Neuronal stem cell (in vitro differentiated cells): ENCODE measurements around the gene VPS35L.
"Not testable (repeated sequence)": the region's sequence is repeated elsewhere in the genome, so short reads cannot be mapped to it uniquely, and the experiment has no call there.

Experiments used
- DNase-seq: peaks from one replicate; pipeline ENCODE4 v3.0.0-alpha.2; 2013; ENCODE audit warnings: low spot score
- H2AFZ ChIP-seq: one replicate; pipeline ENCODE4 v1.6.1; 2013; ENCODE audit warnings: mild to moderate bottlenecking, low read length, inconsistent platforms
- H2AK5ac ChIP-seq: 2 replicates; pipeline ENCODE4 v1.6.1; 2013; ENCODE audit warnings: low read depth, mild to moderate bottlenecking, inconsistent platforms, low read length, moderate library complexity, mixed read lengths
- H2BK120ac ChIP-seq: 2 replicates; pipeline ENCODE4 v1.6.1; 2013; ENCODE audit warnings: low read depth, mild to moderate bottlenecking, inconsistent platforms, low read length, moderate library complexity, mixed read lengths
- H2BK12ac ChIP-seq: one replicate; pipeline ENCODE4 v1.6.1; 2013; ENCODE audit warnings: low read length, inconsistent platforms
- H2BK15ac ChIP-seq: 2 replicates; pipeline ENCODE4 v1.6.1; 2013; ENCODE audit warnings: mild to moderate bottlenecking, low read length, inconsistent platforms, mixed read lengths
- H2BK5ac ChIP-seq: one replicate; pipeline ENCODE4 v1.6.1; 2013; ENCODE audit warnings: inconsistent platforms, mild to moderate bottlenecking, low read length, moderate library complexity
- H3K14ac ChIP-seq: one replicate; pipeline ENCODE4 v1.6.1; 2013; ENCODE audit warnings: low read length, inconsistent platforms
- H3K18ac ChIP-seq: 2 replicates; pipeline ENCODE4 v1.6.1; 2013; ENCODE audit warnings: low read length, inconsistent platforms
- H3K23ac ChIP-seq: 2 replicates; pipeline ENCODE4 v1.6.1; 2013; ENCODE audit warnings: low read depth, mild to moderate bottlenecking, mixed read lengths, low read length, inconsistent platforms; ENCODE audit not compliant: poor library complexity
- H3K27ac ChIP-seq: replicated peaks from 3 replicates; pipeline ENCODE4 v1.5.1; 2013; ENCODE audit warnings: low read length, inconsistent platforms
- H3K27me3 ChIP-seq, 3 experiments: 2 replicates each; pipeline ENCODE4 v1.6.1; 2013; ENCODE audit warnings: low read length in 3 of 3, mild to moderate bottlenecking in 2 of 3, inconsistent platforms in 1 of 3, low read depth in 1 of 3, mixed read lengths in 1 of 3, moderate library complexity in 1 of 3; ENCODE audit not compliant: control insufficient read depth in 3 of 3, insufficient read depth in 3 of 3
- H3K36me3 ChIP-seq, 2 donors: replicated peaks in 1 of 2; 2 replicates each; pipeline ENCODE4 v1.6.1; 2013; ENCODE audit warnings: low read length in 2 of 2; ENCODE audit not compliant: control insufficient read depth in 2 of 2, insufficient read depth in 2 of 2
- H3K4ac ChIP-seq: 2 replicates; pipeline ENCODE4 v1.6.1; 2013; ENCODE audit warnings: inconsistent platforms, mild to moderate bottlenecking, low read length, moderate library complexity
- H3K4me1 ChIP-seq, 2 donors: 1 replicate in 1 of 2; 2 replicates in 1 of 2; pipeline ENCODE4 v1.6.1; 2013; ENCODE audit warnings: low read length in 2 of 2, low read depth in 1 of 2; ENCODE audit not compliant: control insufficient read depth in 2 of 2, insufficient read depth in 1 of 2
- H3K4me2 ChIP-seq: one replicate; pipeline ENCODE4 v1.6.1; 2013; ENCODE audit warnings: mild to moderate bottlenecking, low read length, inconsistent platforms; ENCODE audit not compliant: insufficient read depth, poor library complexity, severe bottlenecking
- H3K4me3 ChIP-seq, 2 donors: 2 replicates each; pipeline ENCODE4 v1.5.1; 2013; ENCODE audit warnings: low read length in 2 of 2, mild to moderate bottlenecking in 2 of 2, inconsistent platforms in 1 of 2, moderate library complexity in 1 of 2
- H3K79me1 ChIP-seq: one replicate; pipeline ENCODE4 v1.6.1; 2013; ENCODE audit warnings: low read depth, mild to moderate bottlenecking, inconsistent platforms, low read length, moderate library complexity
- H3K9ac ChIP-seq: one replicate; pipeline ENCODE4 v1.6.1; 2013; ENCODE audit warnings: mild to moderate bottlenecking, low read depth, low read length, inconsistent platforms; ENCODE audit not compliant: poor library complexity
- H3K9me3 ChIP-seq, 2 donors: replicated peaks in 1 of 2; 2 replicates each; pipeline versions ENCODE3 to v1.6.1; 2013; ENCODE audit warnings: low read length in 2 of 2, mild to moderate bottlenecking in 2 of 2, inconsistent platforms in 1 of 2, low read depth in 1 of 2, mixed read lengths in 1 of 2, moderate library complexity in 1 of 2; ENCODE audit not compliant: control insufficient read depth in 2 of 2, insufficient read depth in 1 of 2
- H4K8ac ChIP-seq: one replicate; pipeline ENCODE4 v1.6.1; 2013; ENCODE audit warnings: low read depth, mild to moderate bottlenecking, inconsistent platforms, low read length, moderate library complexity
- H4K91ac ChIP-seq: one replicate; pipeline ENCODE4 v1.6.1; 2013; ENCODE audit warnings: low read length, low read depth, mild to moderate bottlenecking, inconsistent platforms; ENCODE audit not compliant: poor library complexity
- WGBS, 2 donors: extraction: QIAGEN DNeasy Blood & Tissue Kit; methylation state at CpG; one replicate each; pipeline ENCODE4 v1.1.7; 2013; ENCODE audit warnings: missing lambda C conversion rate in 2 of 2, mixed read lengths in 1 of 2; ENCODE audit not compliant: insufficient read length in 2 of 2, insufficient replicate concordance in 1 of 2; ENCODE audit errors: extremely low coverage in 2 of 2; 5-methylcytosine and 5-hydroxymethylcytosine counted together

VPS35L gene

GRCh38 chr16:19713697-19714096 lies 158.2 kb downstream of the VPS35L start:
- H3K9ac ChIP-seq = no peak overlapping the region
- no peak overlapping the region for H2BK120ac ChIP-seq
- no peak overlapping the region for H2AK5ac ChIP-seq
- WGBS, 2 donors = no CpG with 5 or more reads among the region's 6 CpGs
- H2AFZ ChIP-seq = no peak overlapping the region
- no peaks in the 10 kb centered on the region for H3K9me3 ChIP-seq
- no peak overlapping the region for H3K23ac ChIP-seq
- H2BK12ac ChIP-seq = no peak overlapping the region
- H3K14ac ChIP-seq = no peak overlapping the region
- H3K79me1 ChIP-seq = peaks cover 25% of the 10 kb centered on the region
- no peaks in the 10 kb centered on the region for H3K27me3 ChIP-seq
- no peak overlapping the region for H3K4ac ChIP-seq
- no peak for DNase-seq
- H3K36me3 ChIP-seq = peaks cover 48 to 80% of the 10 kb centered on the region in 2 donors
- no peak overlapping the region for H2BK15ac ChIP-seq
- H4K91ac ChIP-seq = no peak overlapping the region
- H4K8ac ChIP-seq = no peak overlapping the region
- no peak overlapping the region for H3K4me2 ChIP-seq
- H3K4me1 ChIP-seq = peaks cover 7 to 29% of the 10 kb centered on the region in 2 donors
- no peak overlapping the region for H3K4me3 ChIP-seq
- H3K18ac ChIP-seq = no peak overlapping the region
- H2BK5ac ChIP-seq = no peak overlapping the region
- H3K27ac ChIP-seq = no peak overlapping the region

DNA sequence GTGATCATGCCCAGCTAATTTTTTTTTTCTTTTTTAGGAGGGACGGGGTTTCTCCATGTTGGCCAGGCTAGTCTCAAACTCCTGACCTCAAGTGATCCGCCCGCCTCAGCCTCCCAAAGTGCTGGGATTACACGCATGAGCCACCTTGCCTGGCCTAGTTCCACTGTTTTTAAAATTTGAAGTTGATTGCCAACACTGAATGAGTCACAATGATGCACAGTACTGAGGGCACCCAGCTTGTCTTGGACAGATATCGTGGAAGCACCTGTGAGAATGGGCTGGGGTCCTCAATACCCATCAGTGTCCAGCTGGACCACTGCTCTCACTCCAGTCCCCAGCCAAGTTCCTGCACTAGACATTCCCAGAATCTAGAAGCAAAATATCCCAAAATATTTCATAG lies 160.1 kb downstream of the VPS35L start:
- H2BK15ac ChIP-seq = no peak overlapping the region
- H2BK120ac ChIP-seq = no peak overlapping the region
- DNase-seq = no peak
- no peak overlapping the region for H3K4ac ChIP-seq
- no peak overlapping the region for H2BK5ac ChIP-seq
- no peak overlapping the region for H3K27ac ChIP-seq
- H3K9ac ChIP-seq = no peak overlapping the region
- H2BK12ac ChIP-seq = no peak overlapping the region
- no peak overlapping the region for H4K91ac ChIP-seq
- H3K18ac ChIP-seq = no peak overlapping the region
- no peak overlapping the region for H2AFZ ChIP-seq
- no peak overlapping the region for H3K14ac ChIP-seq
- no peaks in the 10 kb centered on the region for H3K9me3 ChIP-seq
- H3K4me2 ChIP-seq = no peak overlapping the region
- H4K8ac ChIP-seq = no peak overlapping the region
- peaks cover 10 to 17% of the 10 kb centered on the region in 2 donors for H3K4me1 ChIP-seq
- H3K79me1 ChIP-seq = peaks cover 20% of the 10 kb centered on the region
- no CpG with 5 or more reads among the region's 5 CpGs for WGBS, 2 donors
- no peak overlapping the region for H3K23ac ChIP-seq
- H2AK5ac ChIP-seq = no peak overlapping the region
- peaks cover 33 to 66% of the 10 kb centered on the region in 2 donors for H3K36me3 ChIP-seq
- no peak overlapping the region for H3K4me3 ChIP-seq
- no peaks in the 10 kb centered on the region for H3K27me3 ChIP-seq

GRCh38 chr16:19716183-19716582 lies 160.7 kb downstream of the VPS35L start:
- no peak overlapping the region for H2BK5ac ChIP-seq

GRCh38 chr16:19716728-19717127 lies 161.2 kb downstream of the VPS35L start:
- peak overlapping the region; percentile 59 for H3K4me2 ChIP-seq
- H3K36me3 ChIP-seq = peaks cover 27 to 55% of the 10 kb centered on the region in 2 donors
- peak overlapping the region; percentile 96 to 97 for H3K4me3 ChIP-seq
- not testable (repeated sequence) for H3K9ac ChIP-seq, H3K14ac ChIP-seq, H4K91ac ChIP-seq, H3K23ac ChIP-seq, H2BK15ac ChIP-seq, H3K4ac ChIP-seq, H3K4me1 ChIP-seq, H3K9me3 ChIP-seq, H2BK5ac ChIP-seq, DNase-seq, H2AK5ac ChIP-seq, H3K27me3 ChIP-seq, H4K8ac ChIP-seq, H3K18ac ChIP-seq, H2AFZ ChIP-seq, H2BK120ac ChIP-seq, H2BK12ac ChIP-seq, H3K27ac ChIP-seq
- no CpG with 5 or more reads among the region's 11 CpGs for WGBS, 2 donors
- H3K79me1 ChIP-seq = peaks cover 14% of the 10 kb centered on the region

More at GRCh38 chr16:19716183-19716582, 160.7 kb downstream of the VPS35L start:
- H3K18ac ChIP-seq = no peak overlapping the region
- peaks cover 10 to 13% of the 10 kb centered on the region in 2 donors for H3K4me1 ChIP-seq
- no peak overlapping the region for H2AK5ac ChIP-seq
- no peaks in the 10 kb centered on the region for H3K9me3 ChIP-seq
- H4K91ac ChIP-seq = no peak overlapping the region
- H3K9ac ChIP-seq = no peak overlapping the region
- no peak overlapping the region for H4K8ac ChIP-seq
- peaks cover 29 to 60% of the 10 kb centered on the region in 2 donors for H3K36me3 ChIP-seq
- H3K27ac ChIP-seq = no peak overlapping the region
- WGBS, 2 donors = no CpG with 5 or more reads among the region's 1 CpG
- no peak for DNase-seq
- no peak overlapping the region for H3K14ac ChIP-seq
- no peak overlapping the region for H3K23ac ChIP-seq
- H3K79me1 ChIP-seq = peaks cover 16% of the 10 kb centered on the region
- peak overlapping the region in 1 of 2 donors; percentile 96 for H3K4me3 ChIP-seq
- no peak overlapping the region for H2BK15ac ChIP-seq
- no peak overlapping the region for H2BK120ac ChIP-seq
- no peak overlapping the region for H3K4ac ChIP-seq
- H2BK12ac ChIP-seq = no peak overlapping the region
- H3K27me3 ChIP-seq = no peaks in the 10 kb centered on the region
- H2AFZ ChIP-seq = no peak overlapping the region
- no peak overlapping the region for H3K4me2 ChIP-seq
